HepG2 (cell line): ENCODE results near the gene TP73. TPM values are rescaled to one million over a fixed set of nuclear protein-coding genes. Genes with fewer than 3 reads are reported as not detected.

Experiments
- CEBPG ChIP-seq: IDR thresholded peaks from 2 replicates; pipeline ENCODE4 v1.6.1; 2016
- ELF3 ChIP-seq: IDR thresholded peaks from 2 replicates; pipeline ENCODE4 v1.6.1; 2016; ENCODE audit warnings: missing genetic modification reagents, missing compliant biosample characterization
- ISL2 ChIP-seq: sonication (generic); formaldehyde crosslinking; IDR thresholded peaks from 2 replicates; pipeline ENCODE4 v1.5.0; 2020; ENCODE audit warnings: missing genetic modification reagents
- KDM1A ChIP-seq: IDR thresholded peaks from 2 replicates; pipeline ENCODE4 v1.6.1; 2016; ENCODE audit warnings: missing compliant biosample characterization
- MZF1 ChIP-seq: sonication (generic); formaldehyde crosslinking; IDR thresholded peaks from 2 replicates; pipeline ENCODE4 v1.8.1; 2023; ENCODE audit warnings: mild to moderate bottlenecking, missing genetic modification reagents, borderline replicate concordance
- PHF21A ChIP-seq: sonication (generic); formaldehyde crosslinking; IDR thresholded peaks from 2 replicates; pipeline ENCODE4 v1.5.0; 2020; ENCODE audit warnings: mild to moderate bottlenecking, missing genetic modification reagents
- SMAD1 ChIP-seq: sonication (generic); formaldehyde crosslinking; IDR thresholded peaks from 2 replicates; pipeline ENCODE4 v1.4.0; 2020; ENCODE audit warnings: missing genetic modification reagents, low read depth, mild to moderate bottlenecking, borderline replicate concordance
- TRIM22 ChIP-seq: fragments of 450-650 bp; IDR thresholded peaks from 2 replicates; pipeline ENCODE4 v1.6.1; 2017
- YEATS4 ChIP-seq: sonication (generic); formaldehyde crosslinking; IDR thresholded peaks from 2 replicates; pipeline ENCODE4 v1.4.0; 2020; ENCODE audit warnings: missing genetic modification reagents, borderline replicate concordance
- ZBTB4 ChIP-seq: sonication (generic); formaldehyde crosslinking; IDR thresholded peaks from 2 replicates; pipeline ENCODE4 v1.4.0; 2020; ENCODE audit warnings: missing genetic modification reagents, mild to moderate bottlenecking, borderline replicate concordance
- ZBTB8A ChIP-seq: sonication (generic); formaldehyde crosslinking; IDR thresholded peaks from 2 replicates; pipeline ENCODE4 v1.4.0; 2020; ENCODE audit warnings: mild to moderate bottlenecking, low read depth, missing genetic modification reagents, borderline replicate concordance
- ZNF274 ChIP-seq: sonication (generic); formaldehyde crosslinking; IDR thresholded peaks from 2 replicates; pipeline ENCODE4 v1.5.1; 2020; ENCODE audit warnings: mild to moderate bottlenecking, missing genetic modification reagents
- ZNF326 ChIP-seq: sonication (generic); formaldehyde crosslinking; IDR thresholded peaks from 2 replicates; pipeline ENCODE4 v1.4.0; 2020; ENCODE audit warnings: missing genetic modification reagents, borderline replicate concordance
- ZNF407 ChIP-seq: sonication (generic); formaldehyde crosslinking; IDR thresholded peaks from one replicate; pipeline ENCODE4 v1.5.1; 2020; ENCODE audit warnings: mild to moderate bottlenecking, missing genetic modification reagents; ENCODE audit errors: not compliant biosample characterization
- ZNF484 ChIP-seq: sonication (generic); formaldehyde crosslinking; IDR thresholded peaks from 2 replicates; pipeline ENCODE4 v1.5.1; 2020; ENCODE audit warnings: mild to moderate bottlenecking, low read depth, missing genetic modification reagents, borderline replicate concordance
- ZNF850 ChIP-seq: sonication (generic); formaldehyde crosslinking; conservative IDR thresholded peaks from 2 replicates; pipeline ENCODE4 v1.9.0; 2021; ENCODE audit warnings: mild to moderate bottlenecking, missing genetic modification reagents
- ZSCAN29 ChIP-seq: sonication (generic); formaldehyde crosslinking; conservative IDR thresholded peaks from 2 replicates; pipeline ENCODE4 v1.4.0; 2020; ENCODE audit warnings: mild to moderate bottlenecking, missing genetic modification reagents
- polyA plus RNA-seq, 8 experiments: library from polyadenylated mRNA; depleted of rRNA in 3 of 8; stranded (reverse) in 7 of 8; unstranded in 1 of 8; fragments of >200 nt; fragmentation: Illumina TruSeq in 4 of 8; extraction: Trizol in 4 of 8; gene quantifications; 2 replicates each; pipeline versions ENCODE4 v1.2.1 to v1.2.3, GENCODE V29; 2011 to 2016; ENCODE audit warnings: low read depth in 4 of 8, missing spikeins in 1 of 8, mixed read lengths in 1 of 8; ENCODE audit not compliant: insufficient read depth in 1 of 8
- total RNA-seq, 5 experiments: library from RNA; depleted of rRNA; stranded (reverse); fragments of >200 nt; fragmentation: Illumina TruSeq; extraction: Trizol; gene quantifications; 2 replicates each; pipeline ENCODE4 v1.2.3, GENCODE V29; 2016; ENCODE audit warnings: low read depth in 1 of 5

The TP73 gene
- total and polyA plus RNA-seq, 2 of the 13 experiments (the other 11 are each of a cell fraction or from before 2014, with no cell fraction given) = 0.49 to 1.1 TPM

- TF ChIP-seq ZNF484 (CRISPR knock-in tag) (no peak), KDM1A (CRISPR knock-in tag) (no peak), ZNF274 (CRISPR knock-in tag) (peak; percentile 83; the same call in 1 of the 2 replicates), TRIM22 (no peak), ZBTB8A (CRISPR knock-in tag) (no peak), MZF1 (CRISPR knock-in tag) (no peak), ISL2 (CRISPR knock-in tag) (peak; percentile 26; the same call in 1 of the 2 replicates), ZNF850 (CRISPR knock-in tag) (no peak), CEBPG (CRISPR knock-in tag) (peak; percentile 99), ZBTB4 (CRISPR knock-in tag) (no peak), PHF21A (CRISPR knock-in tag) (no peak; the same call in 1 of the 2 replicates), ELF3 (CRISPR knock-in tag) (peak; percentile 34; the same call in 1 of the 2 replicates), ZNF407 (no peak), SMAD1 (CRISPR knock-in tag) (no peak), ZNF326 (CRISPR knock-in tag) (no peak), YEATS4 (CRISPR knock-in tag) (peak; percentile 58; the same call in 1 of the 2 replicates), ZSCAN29 (no peak)
Observed at GRCh38 chr1:3668585-3669300, 16.4 kb downstream of the TP73 start (continued).
